Upper lobe of left lung (tissue), 4 donors: Measurements from ENCODE around the gene PRM3.

Source experiments
- EP300 ChIP-seq, 4 donors: sonication (generic); formaldehyde crosslinking; IDR thresholded peaks; one replicate each; pipeline ENCODE4 v1.5.1; 2017; ENCODE audit warnings: antibody characterized with exemption in 4 of 4, control low read depth in 2 of 4
- POLR2A ChIP-seq, 4 donors: fragments of 450-650 bp; IDR thresholded peaks; one replicate each; pipeline ENCODE4 v1.5.1; 2016 to 2017; ENCODE audit warnings: antibody characterized with exemption in 4 of 4, mild to moderate bottlenecking in 2 of 4
- TF ChIP-seq, protein P1 (sequence below), 6 experiments: fragments of 450-650 bp in 4 of 6; fragments of 200-600 bp in 2 of 6; sonication (generic) in 2 of 6; IDR thresholded peaks; one replicate each; pipeline ENCODE4 v1.5.1; 2016 to 2019; ENCODE audit warnings: antibody characterized with exemption in 6 of 6

- no peak for TF ChIP-seq EP300 (IDR thresholded peaks at IDR 0.05)
- TF ChIP-seq, protein P1, sequence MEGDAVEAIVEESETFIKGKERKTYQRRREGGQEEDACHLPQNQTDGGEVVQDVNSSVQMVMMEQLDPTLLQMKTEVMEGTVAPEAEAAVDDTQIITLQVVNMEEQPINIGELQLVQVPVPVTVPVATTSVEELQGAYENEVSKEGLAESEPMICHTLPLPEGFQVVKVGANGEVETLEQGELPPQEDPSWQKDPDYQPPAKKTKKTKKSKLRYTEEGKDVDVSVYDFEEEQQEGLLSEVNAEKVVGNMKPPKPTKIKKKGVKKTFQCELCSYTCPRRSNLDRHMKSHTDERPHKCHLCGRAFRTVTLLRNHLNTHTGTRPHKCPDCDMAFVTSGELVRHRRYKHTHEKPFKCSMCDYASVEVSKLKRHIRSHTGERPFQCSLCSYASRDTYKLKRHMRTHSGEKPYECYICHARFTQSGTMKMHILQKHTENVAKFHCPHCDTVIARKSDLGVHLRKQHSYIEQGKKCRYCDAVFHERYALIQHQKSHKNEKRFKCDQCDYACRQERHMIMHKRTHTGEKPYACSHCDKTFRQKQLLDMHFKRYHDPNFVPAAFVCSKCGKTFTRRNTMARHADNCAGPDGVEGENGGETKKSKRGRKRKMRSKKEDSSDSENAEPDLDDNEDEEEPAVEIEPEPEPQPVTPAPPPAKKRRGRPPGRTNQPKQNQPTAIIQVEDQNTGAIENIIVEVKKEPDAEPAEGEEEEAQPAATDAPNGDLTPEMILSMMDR (IDR thresholded peaks at IDR 0.05): no peak
- TF ChIP-seq POLR2A (IDR thresholded peaks at IDR 0.05): no peak
Measured at GRCh38 chr16:11299865-11300559, 26.6 kb upstream of the PRM3 start.
